ENCODE results near the gene GLT6D1. TPM values are rescaled to one million over a fixed set of nuclear protein-coding genes. Genes with fewer than 3 reads are reported as not detected.

Gene GLT6D1
- total RNA-seq, 2 experiments from 2014 or later, result not detected

DNA sequence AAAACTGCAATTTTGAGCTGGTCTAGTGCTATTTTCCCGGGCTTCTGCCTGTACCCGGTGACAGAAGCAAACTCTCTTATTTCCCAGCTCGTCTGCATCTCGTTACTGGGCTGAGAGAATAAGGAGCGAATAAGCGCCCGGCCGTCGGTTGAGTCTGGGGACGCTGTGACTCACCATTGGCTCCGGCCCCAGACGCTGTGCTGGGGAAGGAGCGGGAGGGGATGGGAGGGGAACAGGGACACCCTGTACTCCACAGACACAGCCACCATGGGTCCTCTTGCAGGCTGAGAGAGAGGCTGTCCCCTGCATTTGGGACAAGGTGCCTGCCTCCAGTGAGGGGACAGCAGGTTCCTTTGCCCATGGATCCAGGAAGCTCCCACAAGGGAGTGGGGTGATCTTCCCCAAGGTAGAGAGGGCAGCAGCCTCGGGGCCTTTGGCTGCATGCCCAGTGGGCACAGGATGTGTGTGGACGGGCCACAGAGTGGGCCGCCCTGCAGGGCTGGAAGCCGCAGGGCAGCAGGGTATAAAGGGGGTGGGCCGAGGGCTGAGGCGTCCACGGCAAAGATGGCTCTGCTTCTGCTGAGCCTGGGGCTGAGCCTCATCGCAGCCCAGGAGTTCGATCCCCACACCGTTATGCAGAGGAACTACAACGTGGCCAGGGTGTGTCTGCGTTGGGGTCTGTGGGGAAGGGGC is 23.6 kb upstream of the GLT6D1 start, which contains the start of gene LCN9:
TSS of gene LCN9 (plus strand) at position 552 of the 693 bp plus-strand sequence. CDS start at position 565, 13 bp downstream.
- H3K36me3 Mint-ChIP-seq (ENCODE audit: low read depth), result no peaks in the 10 kb centered on the region
- H3K4me3 Mint-ChIP-seq, result no peak within 1 kb of the TSS
- intact Hi-C loops (cut with micrococcal nuclease), result no loop called here
- H3K4me1 Mint-ChIP-seq (ENCODE audit: low read depth), result no peaks in the 10 kb centered on the region
- H3K9me3 Mint-ChIP-seq, result no peaks in the 10 kb centered on the region
- H3K27ac Mint-ChIP-seq, result no peak within 1 kb of the TSS
- peaks cover 2% of the 10 kb centered on the region for H3K27me3 Mint-ChIP-seq (ENCODE audit: low read depth)
- DNase-seq, result no peak
- CTCF ChIA-PET, result no interaction called here

DNA sequence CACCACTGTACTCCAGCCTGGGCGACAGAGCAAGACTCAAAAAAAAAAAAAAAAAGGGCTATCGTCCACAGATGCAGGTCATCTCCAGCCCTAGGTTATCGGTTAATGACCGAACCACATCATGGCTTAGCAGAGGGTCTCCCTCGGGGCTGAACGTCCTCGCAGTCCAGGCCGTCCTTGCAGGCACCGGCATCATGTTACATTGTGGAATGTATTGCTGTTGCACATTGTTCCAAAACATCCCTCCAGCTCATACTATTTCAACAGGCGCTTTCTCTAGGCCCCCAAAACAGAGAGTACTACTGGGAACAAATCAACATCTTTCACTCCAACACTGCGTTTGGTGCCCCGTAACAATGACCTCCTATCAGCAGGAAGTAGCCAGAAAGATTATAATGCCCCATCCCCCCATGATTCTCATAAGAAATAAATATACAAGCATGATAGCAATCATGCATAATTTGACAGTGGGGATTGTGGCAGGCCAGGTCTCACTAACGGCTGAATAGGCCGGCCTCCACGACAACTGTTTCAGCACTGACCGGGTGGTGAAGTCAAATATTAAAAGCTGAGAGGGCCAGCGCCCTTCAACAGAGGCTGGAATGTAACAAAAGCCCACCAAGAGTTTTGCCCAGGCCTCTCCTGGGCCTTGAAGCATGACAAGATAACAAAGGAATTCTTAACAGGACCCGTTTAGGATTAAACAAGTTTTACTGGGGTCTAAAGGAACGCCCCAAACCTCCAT is 22.6 kb upstream of the GLT6D1 start:
- no peaks in the 10 kb centered on the region for H3K4me1 Mint-ChIP-seq (ENCODE audit: low read depth)
- no peaks in the 10 kb centered on the region for H3K9me3 Mint-ChIP-seq
- no peak overlapping the region for H3K27ac Mint-ChIP-seq
- no peak overlapping the region for H3K4me3 Mint-ChIP-seq
- no peak for DNase-seq
- intact Hi-C loops (cut with micrococcal nuclease), result no loop called here
- H3K36me3 Mint-ChIP-seq (ENCODE audit: low read depth), result no peaks in the 10 kb centered on the region
- CTCF ChIA-PET, result no interaction called here
- peaks cover 2% of the 10 kb centered on the region for H3K27me3 Mint-ChIP-seq (ENCODE audit: low read depth)

- Mint-ChIP-seq H3K27me3 (ENCODE audit: low read depth) (peaks cover 1% of the 10 kb centered on the region), H3K4me1 (ENCODE audit: low read depth) (no peaks in the 10 kb centered on the region), H3K9me3 (no peaks in the 10 kb centered on the region), H3K4me3 (no peak overlapping the region), H3K27ac (no peak overlapping the region), H3K36me3 (ENCODE audit: low read depth) (no peaks in the 10 kb centered on the region)
- intact Hi-C loops (cut with micrococcal nuclease), result no loop called here
- DNase-seq, result no peak
- CTCF ChIA-PET, result no interaction called here
Measured at GRCh38 chr9:135660407-135660806, 21.1 kb upstream of the GLT6D1 start.

GRCh38 chr9:135659252-135659651 is 19.9 kb upstream of the GLT6D1 start:
- CTCF ChIA-PET, result no interaction called here
- H3K4me1 Mint-ChIP-seq (ENCODE audit: low read depth), result no peaks in the 10 kb centered on the region

GRCh38 chr9:135657416-135657815 is 18.1 kb upstream of the GLT6D1 start:
- no peaks in the 10 kb centered on the region for H3K36me3 Mint-ChIP-seq (ENCODE audit: low read depth)
- no peak for DNase-seq
- H3K4me3 Mint-ChIP-seq, result no peak overlapping the region
- intact Hi-C loops (cut with micrococcal nuclease), result no loop called here
- no peak overlapping the region for H3K27ac Mint-ChIP-seq
- no peaks in the 10 kb centered on the region for H3K9me3 Mint-ChIP-seq
- CTCF ChIA-PET, result no interaction called here
- no peaks in the 10 kb centered on the region for H3K27me3 Mint-ChIP-seq (ENCODE audit: low read depth)
- H3K4me1 Mint-ChIP-seq (ENCODE audit: low read depth), result no peaks in the 10 kb centered on the region

More at GRCh38 chr9:135659252-135659651, 19.9 kb upstream of the GLT6D1 start:
- H3K27ac Mint-ChIP-seq, result no peak overlapping the region
- intact Hi-C loops (cut with micrococcal nuclease), result no loop called here
- no peaks in the 10 kb centered on the region for H3K27me3 Mint-ChIP-seq (ENCODE audit: low read depth)
- H3K4me3 Mint-ChIP-seq, result no peak overlapping the region
- no peak for DNase-seq
- H3K36me3 Mint-ChIP-seq (ENCODE audit: low read depth), result no peaks in the 10 kb centered on the region
- no peaks in the 10 kb centered on the region for H3K9me3 Mint-ChIP-seq

- no peaks in the 10 kb centered on the region for H3K36me3 Mint-ChIP-seq (ENCODE audit: low read depth)
- intact Hi-C loops (cut with micrococcal nuclease), result no loop called here
Measured at GRCh38 chr9:135655317-135655716, 16.0 kb upstream of the GLT6D1 start.

DNA sequence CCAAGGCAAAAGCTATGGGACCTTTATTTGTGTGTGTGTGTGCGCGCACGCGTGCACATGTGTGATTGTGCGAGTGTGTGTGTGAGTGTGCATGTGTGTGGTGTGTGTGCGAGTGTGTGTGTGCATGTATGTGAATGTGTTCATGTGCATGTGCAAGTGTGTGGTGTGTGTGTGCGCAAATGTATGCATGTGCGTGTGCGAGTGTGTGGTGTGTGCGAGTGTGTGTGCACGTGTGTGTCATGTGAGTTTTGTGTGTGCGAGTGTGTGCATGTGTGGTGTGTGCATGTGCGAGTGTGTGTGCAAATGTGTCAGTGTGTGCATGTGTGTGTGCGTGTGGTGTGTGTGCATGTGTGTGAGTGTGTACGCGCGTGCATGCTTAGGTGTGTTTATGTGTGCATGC is 11.1 kb upstream of the GLT6D1 start:
- Mint-ChIP-seq H3K27ac (no peak overlapping the region), H3K4me3 (no peak overlapping the region), H3K4me1 (ENCODE audit: low read depth) (no peaks in the 10 kb centered on the region), H3K9me3 (peaks cover 36% of the 10 kb centered on the region), H3K27me3 (ENCODE audit: low read depth) (peaks cover 2% of the 10 kb centered on the region), H3K36me3 (ENCODE audit: low read depth) (peaks cover 4% of the 10 kb centered on the region)
- intact Hi-C loops (cut with micrococcal nuclease), result no loop called here
- CTCF ChIA-PET, result no interaction called here
- DNase-seq, result no peak

More at GRCh38 chr9:135655317-135655716, 16.0 kb upstream of the GLT6D1 start:
- H3K27me3 Mint-ChIP-seq (ENCODE audit: low read depth), result no peaks in the 10 kb centered on the region
- CTCF ChIA-PET, result no interaction called here
- DNase-seq, result no peak
- H3K27ac Mint-ChIP-seq, result no peak overlapping the region
- H3K4me3 Mint-ChIP-seq, result no peak overlapping the region
- H3K9me3 Mint-ChIP-seq, result peaks cover 3% of the 10 kb centered on the region
- no peaks in the 10 kb centered on the region for H3K4me1 Mint-ChIP-seq (ENCODE audit: low read depth)

GRCh38 chr9:135649508-135649907 is 10.2 kb upstream of the GLT6D1 start:
- Mint-ChIP-seq H3K36me3 (ENCODE audit: low read depth) (peaks cover 6% of the 10 kb centered on the region), H3K9me3 (peaks cover 45% of the 10 kb centered on the region), H3K27me3 (ENCODE audit: low read depth) (peaks cover 11% of the 10 kb centered on the region), H3K4me1 (ENCODE audit: low read depth) (no peaks in the 10 kb centered on the region), H3K4me3 (no peak overlapping the region), H3K27ac (no peak overlapping the region)
- CTCF ChIA-PET, result no interaction called here
- intact Hi-C loops (cut with micrococcal nuclease), result no loop called here
- DNase-seq, result no peak

DNA sequence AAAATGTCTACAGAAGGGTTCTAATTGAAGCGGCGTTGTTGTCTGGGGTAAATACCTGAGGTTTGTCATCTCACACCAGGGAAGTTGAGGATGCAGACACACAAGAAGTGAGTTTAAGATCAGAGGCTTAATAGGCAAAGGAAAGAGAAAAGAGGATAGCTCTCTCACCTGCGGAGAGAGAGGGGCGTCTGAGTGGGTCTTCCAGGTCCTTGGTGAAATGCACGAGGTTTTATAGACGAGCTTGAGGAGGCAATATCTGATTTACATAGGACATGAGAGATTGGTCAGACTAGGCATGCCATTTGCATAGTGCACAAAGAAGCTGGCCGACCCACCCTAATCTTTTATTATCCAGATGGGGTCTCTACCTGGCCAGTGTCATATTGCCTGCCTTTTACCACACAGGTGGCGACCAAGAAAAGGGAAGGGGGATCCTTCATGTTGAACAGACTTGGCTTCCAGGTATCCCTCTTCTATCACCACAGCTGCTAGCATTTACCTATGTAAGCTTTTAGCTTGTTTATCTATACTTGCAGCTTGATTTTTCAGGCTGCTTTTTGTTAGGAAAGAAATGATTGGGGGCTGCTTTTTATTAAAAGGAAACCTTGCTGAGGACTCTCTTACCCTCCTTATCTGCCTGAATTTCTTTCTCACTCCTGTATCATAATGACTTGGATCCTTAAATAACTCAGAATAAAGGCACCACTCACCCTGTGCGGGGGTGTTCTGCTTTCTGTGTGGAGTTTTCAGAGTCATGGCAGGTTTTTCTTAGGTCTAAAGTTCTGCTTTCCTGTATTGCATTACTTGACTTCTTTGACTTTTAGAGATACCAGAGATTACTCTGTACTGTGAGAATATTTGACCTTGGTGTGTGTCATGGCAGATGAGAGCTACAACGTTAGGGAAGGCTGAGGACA is 9.4 kb upstream of the GLT6D1 start:
- CTCF ChIA-PET, result no interaction called here
- H3K9me3 Mint-ChIP-seq, result peaks cover 47% of the 10 kb centered on the region
- no peak for DNase-seq
- intact Hi-C loops (cut with micrococcal nuclease), result no loop called here
- no peaks in the 10 kb centered on the region for H3K4me1 Mint-ChIP-seq (ENCODE audit: low read depth)
- H3K27me3 Mint-ChIP-seq (ENCODE audit: low read depth), result peaks cover 11% of the 10 kb centered on the region
- peaks cover 6% of the 10 kb centered on the region for H3K36me3 Mint-ChIP-seq (ENCODE audit: low read depth)
- H3K4me3 Mint-ChIP-seq, result no peak overlapping the region
- no peak overlapping the region for H3K27ac Mint-ChIP-seq

GRCh38 chr9:135647884-135648283 is 8.5 kb upstream of the GLT6D1 start:
- Mint-ChIP-seq H3K27ac (no peak overlapping the region), H3K4me3 (no peak overlapping the region), H3K36me3 (ENCODE audit: low read depth) (peaks cover 6% of the 10 kb centered on the region), H3K9me3 (peaks cover 53% of the 10 kb centered on the region), H3K4me1 (ENCODE audit: low read depth) (no peaks in the 10 kb centered on the region), H3K27me3 (ENCODE audit: low read depth) (peaks cover 13% of the 10 kb centered on the region)
- intact Hi-C loops (cut with micrococcal nuclease), result no loop called here
- DNase-seq, result no peak
- CTCF ChIA-PET, result no interaction called here

DNA sequence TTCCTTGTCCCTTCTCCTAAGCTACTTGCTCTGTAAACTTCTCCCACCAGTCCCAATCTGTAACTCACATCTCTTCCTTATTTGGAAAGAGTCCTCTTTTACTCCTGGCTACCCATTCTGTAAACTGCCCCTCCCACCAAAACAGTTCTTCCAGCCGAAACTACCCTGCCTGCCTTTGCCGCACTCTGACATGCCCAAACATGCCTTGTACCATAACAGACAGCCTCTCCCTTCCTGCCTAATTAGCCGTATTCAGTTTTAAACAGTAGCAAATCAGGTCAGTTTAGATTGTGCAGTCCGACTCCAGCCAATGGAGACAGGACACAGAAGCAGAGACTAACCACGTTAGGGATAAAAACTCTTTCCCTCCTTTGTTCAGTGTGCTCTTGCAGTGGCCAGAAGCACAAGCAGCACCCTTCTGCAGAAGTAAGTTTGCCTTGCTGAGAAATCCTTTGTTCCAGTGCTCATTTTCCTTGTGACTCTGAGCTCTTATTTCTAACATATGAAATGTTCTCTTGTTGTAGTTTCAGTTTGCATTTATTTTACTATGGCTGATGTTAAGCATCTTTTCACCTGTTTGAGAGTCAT is 5.4 kb upstream of the GLT6D1 start:
- CTCF ChIA-PET, result interaction anchor here (0.6 kb wide), 1 partner anchor 67 kb away, joined by 3 read pairs; no protein-coding TSS in a partner anchor
- Mint-ChIP-seq H3K9me3 (peaks cover 46% of the 10 kb centered on the region), H3K4me1 (ENCODE audit: low read depth) (no peaks in the 10 kb centered on the region), H3K27ac (no peak overlapping the region), H3K36me3 (ENCODE audit: low read depth) (peaks cover 6% of the 10 kb centered on the region), H3K27me3 (ENCODE audit: low read depth) (peaks cover 20% of the 10 kb centered on the region), H3K4me3 (no peak overlapping the region)
- no peak for DNase-seq
- intact Hi-C loops (cut with micrococcal nuclease), result no loop called here

GRCh38 chr9:135641745-135642144 is 2.4 kb upstream of the GLT6D1 start:
- Mint-ChIP-seq H3K4me1 (ENCODE audit: low read depth) (no peaks in the 10 kb centered on the region), H3K36me3 (ENCODE audit: low read depth) (peaks cover 4% of the 10 kb centered on the region), H3K9me3 (peaks cover 24% of the 10 kb centered on the region), H3K4me3 (no peak overlapping the region), H3K27ac (no peak overlapping the region), H3K27me3 (ENCODE audit: low read depth) (peaks cover 31% of the 10 kb centered on the region)
- CTCF ChIA-PET, result no interaction called here
- intact Hi-C loops (cut with micrococcal nuclease), result no loop called here
- DNase-seq, result no peak

All from activated naive CD4-positive, alpha-beta T cell treated with anti-CD3 and anti-CD28 coated beads for 36 hours (primary cell).